Body of pancreas (tissue), 4 donors: Measurements from ENCODE around the gene FBXO27.

Experiments
- CTCF ChIP-seq, 7 experiments: fragments of 450-650 bp in 4 of 7; fragments of 200-600 bp in 3 of 7; sonication (generic) in 3 of 7; IDR thresholded peaks; one replicate each; pipeline ENCODE4 v1.5.1; 2016 to 2019; ENCODE audit warnings: antibody characterized with exemption in 7 of 7
- POLR2A ChIP-seq, 3 donors: fragments of 450-650 bp; IDR thresholded peaks; one replicate each; pipeline ENCODE4 v1.6.1; 2016; ENCODE audit warnings: antibody characterized with exemption in 3 of 3, mild to moderate bottlenecking in 2 of 3

- TF ChIP-seq CTCF (IDR thresholded peaks at IDR 0.05) (peak in 5 of 7 experiments; percentile 19 to 50 (median 41)), POLR2A (IDR thresholded peaks at IDR 0.05) (no peak)
Measured at GRCh38 chr19:39038098-39038497, 5.7 kb upstream of the FBXO27 start.
